Measurements from ENCODE around the gene TBC1D8.

- TF ChIP-seq CTCF (conservative IDR thresholded peaks at IDR 0.05; ENCODE audit: low read depth, low read length) = no peak
- TF ChIP-seq EZH2 (IDR thresholded peaks at IDR 0.05; ENCODE audit: borderline replicate concordance, low read depth, low read length, poor library complexity, severe bottlenecking) = no peak
These were observed 86.2 kb downstream of the TBC1D8 start for GRCh38 chr2:101064868-101065549.

All from A673 (cell line).